ENCODE measurements around the gene SLC7A10. TPM values are rescaled to one million over a fixed set of nuclear protein-coding genes. Genes with fewer than 3 reads are reported as not detected.
"Not testable (repeated sequence)": the region's sequence is repeated elsewhere in the genome, so short reads cannot be mapped to it uniquely, and the experiment has no call there.

The SLC7A10 gene
- total RNA-seq, 1 donor from 2014 or later = 1.4 TPM

DNA sequence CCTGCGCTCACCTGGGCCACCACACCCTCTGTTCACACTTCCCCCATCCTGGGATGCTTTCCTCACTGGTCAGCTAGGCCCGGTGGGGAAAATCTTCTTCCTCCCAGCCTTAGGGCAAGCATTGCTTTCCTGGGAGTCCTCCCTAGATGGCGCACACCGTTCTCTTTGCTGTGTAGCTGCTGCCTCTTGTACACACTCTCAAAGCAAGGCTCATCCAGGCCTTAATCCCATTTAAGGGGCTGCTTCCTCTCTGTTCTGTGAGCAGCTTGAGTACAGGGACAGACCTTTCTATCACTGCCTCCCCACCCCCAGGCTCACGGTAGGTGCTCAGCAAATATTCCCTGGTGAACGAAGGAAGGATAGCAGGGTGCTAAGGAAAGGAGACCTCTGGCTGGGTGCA is 11.1 kb downstream of the SLC7A10 start:
- peak; percentile 39 for TF ChIP-seq CTCF (conservative IDR thresholded peaks at IDR 0.05)
- H3K27me3 Mint-ChIP-seq (ENCODE audit: low read depth) = no peaks in the 10 kb centered on the region
- H3K4me3 Mint-ChIP-seq = peak overlapping the region; percentile 64
- no peaks in the 10 kb centered on the region for H3K9me3 Mint-ChIP-seq
- H3K36me3 Mint-ChIP-seq (ENCODE audit: low read depth) = no peaks in the 10 kb centered on the region
- DNase-seq (ENCODE audit: low read depth, low spot score) = peak; percentile 37
- peaks cover 23% of the 10 kb centered on the region for H3K4me1 Mint-ChIP-seq
- H3K27ac Mint-ChIP-seq (ENCODE audit: unreplicated experiment) = peak overlapping the region; percentile 92

DNA sequence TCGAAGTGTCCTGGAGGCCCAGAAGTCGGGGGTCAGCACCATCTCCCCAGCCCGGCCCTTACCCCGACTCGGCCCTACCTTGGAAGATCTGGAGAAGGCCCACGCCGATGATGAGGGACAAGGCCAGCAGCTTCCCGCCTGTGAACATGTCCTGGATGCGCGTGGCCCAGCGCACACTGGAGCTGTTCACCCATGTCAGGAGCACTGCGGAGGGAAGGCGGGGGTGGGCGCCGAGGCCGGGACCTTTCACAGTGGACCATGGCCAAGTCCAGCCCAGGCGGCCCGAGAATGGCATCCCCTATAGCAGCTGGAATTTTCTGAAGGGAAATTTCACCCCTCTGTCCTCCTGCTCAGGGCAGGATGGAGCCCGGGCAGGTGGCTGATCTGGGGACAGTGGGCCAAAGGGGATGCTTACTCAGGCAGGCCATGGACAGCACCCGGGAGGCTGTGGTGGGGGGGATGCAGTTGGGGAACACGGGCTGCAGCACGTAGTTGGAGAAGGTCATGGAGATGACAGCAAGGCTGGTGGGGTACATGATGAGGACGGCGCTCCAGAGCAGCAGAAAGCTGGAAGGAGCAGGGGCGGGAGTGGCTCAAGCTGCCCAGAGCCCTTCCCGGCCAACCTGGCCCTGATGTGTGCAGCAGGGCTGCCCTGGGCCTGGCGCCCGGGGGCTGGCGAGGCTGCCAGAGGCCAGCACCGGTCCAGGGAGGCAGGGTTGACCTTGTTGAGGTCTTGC is 13.0 kb downstream of the SLC7A10 start:
- Mint-ChIP-seq H3K27ac (ENCODE audit: unreplicated experiment) (no peak overlapping the region), H3K36me3 (ENCODE audit: low read depth) (no peaks in the 10 kb centered on the region), H3K9me3 (no peaks in the 10 kb centered on the region), H3K27me3 (ENCODE audit: low read depth) (no peaks in the 10 kb centered on the region), H3K4me3 (no peak overlapping the region), H3K4me1 (peaks cover 9% of the 10 kb centered on the region)
- TF ChIP-seq CTCF (conservative IDR thresholded peaks at IDR 0.05) = no peak
- no peak for DNase-seq (ENCODE audit: low read depth, low spot score)

- H3K4me3 Mint-ChIP-seq = no peak overlapping the region
- no peaks in the 10 kb centered on the region for H3K27me3 Mint-ChIP-seq (ENCODE audit: low read depth)
- H3K9me3 Mint-ChIP-seq = no peaks in the 10 kb centered on the region
- TF ChIP-seq CTCF (conservative IDR thresholded peaks at IDR 0.05) = no peak
- peaks cover 6% of the 10 kb centered on the region for H3K4me1 Mint-ChIP-seq
- H3K27ac Mint-ChIP-seq (ENCODE audit: unreplicated experiment) = no peak overlapping the region
- H3K36me3 Mint-ChIP-seq (ENCODE audit: low read depth) = no peaks in the 10 kb centered on the region
- DNase-seq (ENCODE audit: low read depth, low spot score) = no peak
Observed at GRCh38 chr19:33211794-33212435, 13.7 kb downstream of the SLC7A10 start.

DNA sequence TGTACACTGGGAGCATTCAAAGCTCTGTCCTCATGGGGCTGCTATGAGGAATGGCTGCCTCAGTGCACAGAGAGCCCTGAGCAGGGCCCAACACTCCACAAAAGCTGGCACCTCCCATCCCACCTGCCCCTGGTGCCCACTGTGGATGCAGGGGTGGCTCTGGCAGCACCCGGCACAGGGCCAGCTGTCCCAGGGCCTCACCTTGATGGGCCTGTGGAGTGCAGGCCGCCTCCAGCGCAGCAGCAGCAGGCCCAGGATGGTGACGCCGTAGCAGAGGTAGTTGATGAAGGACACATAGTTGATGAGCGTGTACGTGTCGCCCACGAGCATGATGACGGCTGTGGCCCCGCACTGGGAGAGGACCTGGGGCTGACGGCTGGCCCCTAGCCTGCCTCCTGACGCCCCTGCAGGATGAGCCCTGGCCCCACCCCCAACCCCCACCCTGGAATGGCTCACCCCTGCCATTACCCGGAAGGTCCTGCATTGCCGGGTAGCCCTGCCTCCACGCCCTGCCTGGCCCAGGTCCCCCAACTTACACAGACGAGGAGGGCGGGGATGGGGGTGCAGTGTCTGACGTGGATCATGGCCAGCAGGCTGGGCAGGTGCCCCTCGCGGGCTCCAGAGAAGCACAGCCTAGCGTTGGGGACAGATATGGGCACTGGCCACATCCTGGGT is 15.2 kb downstream of the SLC7A10 start:
- no peak overlapping the region for H3K27ac Mint-ChIP-seq (ENCODE audit: unreplicated experiment)
- H3K27me3 Mint-ChIP-seq (ENCODE audit: low read depth) = no peaks in the 10 kb centered on the region
- H3K9me3 Mint-ChIP-seq = no peaks in the 10 kb centered on the region
- no peak for TF ChIP-seq CTCF (conservative IDR thresholded peaks at IDR 0.05)
- H3K4me3 Mint-ChIP-seq = no peak overlapping the region
- no peak for DNase-seq (ENCODE audit: low read depth, low spot score)
- no peaks in the 10 kb centered on the region for H3K36me3 Mint-ChIP-seq (ENCODE audit: low read depth)
- peaks cover 6% of the 10 kb centered on the region for H3K4me1 Mint-ChIP-seq

- H3K36me3 Mint-ChIP-seq (ENCODE audit: low read depth); DNase-seq (ENCODE audit: low read depth, low spot score); H3K4me3 Mint-ChIP-seq; H3K27me3 Mint-ChIP-seq (ENCODE audit: low read depth); H3K9me3 Mint-ChIP-seq; H3K27ac Mint-ChIP-seq (ENCODE audit: unreplicated experiment); H3K4me1 Mint-ChIP-seq: not testable (repeated sequence)
Observed at GRCh38 chr19:33209850-33210230, 15.8 kb downstream of the SLC7A10 start.

Measured in neural crest cell (in vitro differentiated cells).